Caco-2 (cell line): Measurements from ENCODE around the gene CCDC188. TPM values are rescaled to one million over a fixed set of nuclear protein-coding genes. Genes with fewer than 3 reads are reported as not detected.

Source experiments
- BruUV-seq: library from RNA; stranded (reverse); fragments of 400-500 nt; replicated peaks from 2 replicates; lab custom pipeline; 2021; lab: Mats Ljungman, UMichigan
- CTCF ChIA-PET: fragments of 300-600 bp; sonication (Branson Sonifier 250); formaldehyde crosslinking; loops from one replicate; lab custom pipeline; 2022; ENCODE audit warnings: antibody characterized with exemption; lab: Charles Lee
- POLR2A ChIA-PET: fragments of 300-600 bp; sonication (Branson Sonifier 250); formaldehyde crosslinking; loops from one replicate; lab custom pipeline; 2022; ENCODE audit warnings: antibody characterized with exemption; lab: Charles Lee
- DNase-seq, 2 experiments: peaks; one replicate each; pipeline versions ENCODE4 v3.0.0 to v3.0.0-alpha.2; 2020 to 2022
- H3K27me3 ChIP-seq: replicated peaks from 2 replicates; pipeline ENCODE4 v1.6.0; 2011; ENCODE audit warnings: low read length; ENCODE audit not compliant: control insufficient read depth, insufficient read depth
- H3K36me3 ChIP-seq: 2 replicates; pipeline ENCODE4 v1.5.1; 2011; ENCODE audit warnings: low read length; ENCODE audit not compliant: control insufficient read depth, insufficient read depth
- H3K4me1 ChIP-seq: fragments of 250-450 bp; sonication (Bioruptor Pico); 2 replicates; pipeline ENCODE4 v1.5.1; 2020; ENCODE audit warnings: mild to moderate bottlenecking
- H3K4me3 ChIP-seq: 2 replicates; pipeline ENCODE4 v1.5.1; 2011; ENCODE audit warnings: low read depth, mild to moderate bottlenecking, control low read depth, low read length
- H3K9me3 ChIP-seq: fragments of 250-450 bp; sonication (Bioruptor Pico); 2 replicates; pipeline ENCODE4 v1.5.1; 2020; ENCODE audit warnings: mild to moderate bottlenecking, moderate library complexity
- H3K27ac Mint-ChIP-seq: one replicate; pipeline ENCODE4 v1.8.0; 2022; ENCODE audit warnings: mixed read lengths; ENCODE audit not compliant: unreplicated experiment
- H3K27me3 Mint-ChIP-seq: one replicate; pipeline ENCODE4 v1.8.0; 2022; ENCODE audit warnings: mixed read lengths; ENCODE audit not compliant: insufficient read depth, unreplicated experiment
- H3K36me3 Mint-ChIP-seq: one replicate; pipeline ENCODE4 v1.8.0; 2022; ENCODE audit warnings: mild to moderate bottlenecking, mixed read lengths; ENCODE audit not compliant: insufficient read depth, unreplicated experiment
- H3K4me1 Mint-ChIP-seq: one replicate; pipeline ENCODE4 v1.8.0; 2022; ENCODE audit warnings: low read depth, mixed read lengths; ENCODE audit not compliant: unreplicated experiment
- H3K4me3 Mint-ChIP-seq: one replicate; pipeline ENCODE4 v1.8.0; 2022; ENCODE audit warnings: mild to moderate bottlenecking, moderate library complexity, mixed read lengths; ENCODE audit not compliant: unreplicated experiment
- H3K9me3 Mint-ChIP-seq: one replicate; pipeline ENCODE4 v1.8.0; 2022; ENCODE audit warnings: mixed read lengths; ENCODE audit not compliant: unreplicated experiment
- CTCF ChIP-seq, 2 experiments: fragments of 200-600 bp in 1 of 2; IDR thresholded peaks; 1 replicate in 1 of 2; 2 replicates in 1 of 2; pipeline versions ENCODE4 v1.5.1 to v1.8.0; 2011 to 2022; ENCODE audit warnings: antibody characterized with exemption in 1 of 2, control low read depth in 1 of 2, inconsistent platforms in 1 of 2, low read depth in 1 of 2, low read length in 1 of 2, mild to moderate bottlenecking in 1 of 2, moderate library complexity in 1 of 2; ENCODE audit not compliant: insufficient read depth in 1 of 2, severe bottlenecking in 1 of 2, unreplicated experiment in 1 of 2
- intact Hi-C: fragments of 100-400 bp; cut with micrococcal nuclease; formaldehyde crosslinking; loops from one replicate; pipeline ENCODE4 v1.10.0; 2022; ENCODE audit not compliant: unreplicated experiment
- total RNA-seq: library from RNA; stranded (reverse); gene quantifications from 2 replicates; pipeline ENCODE4 v1.2.3, GENCODE V29; 2022

CCDC188 gene
- total RNA-seq, 1 experiment from 2014 or later: not detected

GRCh38 chr22:20182365-20182764, 31.5 kb upstream of the CCDC188 start:
- no peaks in the 10 kb centered on the region for H3K27me3 ChIP-seq
- Mint-ChIP-seq H3K27me3 (no peaks in the 10 kb centered on the region), H3K27ac (no peak overlapping the region)

GRCh38 chr22:20181884-20182236, 31.0 kb upstream of the CCDC188 start:
- H3K36me3 ChIP-seq: no peaks in the 10 kb centered on the region
- CTCF ChIA-PET: interaction anchor here (1.0 kb wide), 1 partner anchor 28 kb away, joined by 3 read pairs; no protein-coding TSS in a partner anchor
- Mint-ChIP-seq H3K27ac (no peak overlapping the region), H3K36me3 (no peaks in the 10 kb centered on the region), H3K4me3 (no peak overlapping the region), H3K9me3 (no peaks in the 10 kb centered on the region), H3K27me3 (no peaks in the 10 kb centered on the region), H3K4me1 (no peaks in the 10 kb centered on the region)
- H3K27me3 ChIP-seq: no peaks in the 10 kb centered on the region
- no peaks in the 10 kb centered on the region for H3K9me3 ChIP-seq
- intact Hi-C loops: no loop called here
- no peak for TF ChIP-seq CTCF (IDR thresholded peaks at IDR 0.05; ENCODE audit: insufficient read depth in 1 of 2, low read depth in 1 of 2, low read length in 1 of 2, severe bottlenecking in 1 of 2, unreplicated experiment in 1 of 2)
- DNase-seq: no peak
- POLR2A ChIA-PET: no interaction called here
- no TSS peak for BruUV-seq
- no peak overlapping the region for H3K4me3 ChIP-seq
- no peaks in the 10 kb centered on the region for H3K4me1 ChIP-seq

More at GRCh38 chr22:20182365-20182764, 31.5 kb upstream of the CCDC188 start:
- ChIA-PET CTCF (interaction anchor here (1.0 kb wide), 1 partner anchor 29 kb away, joined by 3 read pairs; no protein-coding TSS in a partner anchor), POLR2A (no interaction called here)
- H3K9me3 ChIP-seq: no peaks in the 10 kb centered on the region
- no peak overlapping the region for H3K4me3 ChIP-seq
- intact Hi-C loops: no loop called here
- Mint-ChIP-seq H3K4me3 (no peak overlapping the region), H3K4me1 (no peaks in the 10 kb centered on the region), H3K36me3 (no peaks in the 10 kb centered on the region), H3K9me3 (no peaks in the 10 kb centered on the region)
- BruUV-seq: no TSS peak
- DNase-seq: no peak
- H3K36me3 ChIP-seq: no peaks in the 10 kb centered on the region
- no peak for TF ChIP-seq CTCF (IDR thresholded peaks at IDR 0.05; ENCODE audit: insufficient read depth in 1 of 2, low read depth in 1 of 2, low read length in 1 of 2, severe bottlenecking in 1 of 2, unreplicated experiment in 1 of 2)
- no peaks in the 10 kb centered on the region for H3K4me1 ChIP-seq

GRCh38 chr22:20181194-20181883, 30.5 kb upstream of the CCDC188 start:
- Histone ChIP-seq H3K36me3 (no peaks in the 10 kb centered on the region), H3K9me3 (no peaks in the 10 kb centered on the region), H3K27me3 (no peaks in the 10 kb centered on the region), H3K4me1 (no peaks in the 10 kb centered on the region), H3K4me3 (no peak overlapping the region)
- DNase-seq: no peak
- BruUV-seq: no TSS peak
- no peaks in the 10 kb centered on the region for H3K36me3 Mint-ChIP-seq
- POLR2A ChIA-PET: no interaction called here
- no peaks in the 10 kb centered on the region for H3K27me3 Mint-ChIP-seq
- H3K27ac Mint-ChIP-seq: no peak overlapping the region
- no peaks in the 10 kb centered on the region for H3K4me1 Mint-ChIP-seq
- intact Hi-C loops: no loop called here
- no peaks in the 10 kb centered on the region for H3K9me3 Mint-ChIP-seq
- H3K4me3 Mint-ChIP-seq: no peak overlapping the region
- no peak for TF ChIP-seq CTCF (IDR thresholded peaks at IDR 0.05; ENCODE audit: insufficient read depth in 1 of 2, low read depth in 1 of 2, low read length in 1 of 2, severe bottlenecking in 1 of 2, unreplicated experiment in 1 of 2)
- CTCF ChIA-PET: interaction anchor here (1.0 kb wide), 1 partner anchor 28 kb away, joined by 3 read pairs; no protein-coding TSS in a partner anchor
